ENCODE results near the gene SLC38A3.
A peak's percentile ranks its signal among the peaks of the same experiment; 100 is the strongest.

Gene SLC38A3

DNA sequence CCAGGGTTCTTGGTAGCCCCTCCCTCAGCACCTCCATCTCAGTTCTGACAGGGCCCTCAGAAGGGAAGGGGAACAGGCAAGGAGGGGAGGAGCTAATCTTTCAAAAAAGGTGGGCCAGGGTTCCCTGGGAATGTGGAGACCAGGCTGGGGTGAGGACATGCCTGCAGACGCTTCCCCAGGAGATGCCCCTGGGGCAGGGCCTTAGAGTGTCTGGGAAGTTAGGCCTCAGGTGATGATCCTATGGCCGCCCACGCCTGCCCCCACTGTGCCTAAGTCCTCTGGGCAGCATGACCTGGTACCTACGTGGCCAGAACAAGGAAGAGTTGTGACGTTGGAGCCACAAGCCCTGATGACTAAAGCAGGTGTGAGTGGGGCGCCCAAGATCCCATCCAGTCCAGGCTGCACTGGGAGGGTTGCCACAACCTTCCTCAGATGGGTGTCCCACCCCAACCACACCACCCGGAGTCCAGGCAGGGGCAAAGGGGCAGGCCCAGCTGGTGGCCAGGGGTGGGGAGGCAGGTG, 60.0 kb downstream of the SLC38A3 start:
- Histone ChIP-seq H3K27me3 (ENCODE audit: insufficient read depth, low read length) (no peaks in the 10 kb centered on the region), H2AK5ac (ENCODE audit: low read length) (peak overlapping the region; percentile 53), H4K12ac (ENCODE audit: low read depth, low read length) (peak overlapping the region; percentile 12), H3K4me1 (ENCODE audit: control insufficient read depth in 1 of 2, insufficient read depth in 2 of 2, low read length in 2 of 2) (peaks cover 46 to 49% of the 10 kb centered on the region in 2 experiments), H3K9ac (ENCODE audit: low read length) (no peak overlapping the region), H3K23ac (ENCODE audit: low read length) (no peak overlapping the region), H2BK12ac (ENCODE audit: low read length) (peak overlapping the region; percentile 98), H2AFZ (ENCODE audit: insufficient read depth, low read length, poor library complexity) (no peak overlapping the region), H3K4me2 (ENCODE audit: low read length) (no peak overlapping the region), H3K9me3 (ENCODE audit: insufficient read depth, low read depth, low read length) (no peaks in the 10 kb centered on the region), H2BK5ac (ENCODE audit: low read depth, low read length, poor library complexity) (peak overlapping the region; percentile 81), H4K8ac (ENCODE audit: low read depth, low read length) (peak overlapping the region; percentile 80), H3K4ac (ENCODE audit: low read depth, low read length) (peak overlapping the region; percentile 49), H3K4me3 (ENCODE audit: low read depth, low read length) (no peak overlapping the region), H3K27ac (ENCODE audit: low read depth, low read length) (peak overlapping the region; percentile 41), H3K14ac (ENCODE audit: low read length) (peak overlapping the region; percentile 92), H3K18ac (ENCODE audit: low read length) (peak overlapping the region; percentile 56), H4K91ac (ENCODE audit: low read depth, low read length) (peak overlapping the region; percentile 98), H2BK120ac (ENCODE audit: insufficient read depth, low read length, poor library complexity) (peak overlapping the region; percentile 62), H3K79me2 (ENCODE audit: control insufficient read depth, insufficient read depth, low read length, poor library complexity) (peaks cover 14% of the 10 kb centered on the region), H3K36me3 (ENCODE audit: control insufficient read depth in 1 of 2, insufficient read depth in 2 of 2, low read length in 2 of 2) (no peaks in the 10 kb centered on the region), H3K79me1 (ENCODE audit: low read length) (peaks cover 40% of the 10 kb centered on the region)
- DNase-seq = peak; percentile 90 to 91
- no CpG with 5 or more reads among the region's 7 CpGs for WGBS (ENCODE audit: extremely low coverage, insufficient coverage, insufficient read length)

DNA sequence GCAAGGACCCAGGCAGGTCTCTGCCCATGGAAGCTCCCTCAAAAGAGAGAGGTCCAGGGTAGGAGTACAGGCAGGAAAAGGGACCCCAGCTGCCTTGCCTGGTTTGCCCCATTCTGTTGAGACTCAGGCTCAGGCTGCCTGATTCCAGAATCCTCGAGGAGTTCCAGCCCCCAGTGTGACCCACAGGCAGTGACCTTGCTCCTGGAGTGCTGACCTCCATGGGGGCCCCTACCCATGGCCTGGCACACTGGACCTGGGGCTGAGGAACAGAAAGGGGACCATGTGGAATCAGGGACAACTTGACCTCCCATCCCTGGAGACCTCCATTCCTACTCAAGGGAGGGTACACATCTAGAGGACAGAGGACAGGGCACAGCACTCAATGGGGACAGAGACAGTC, 60.5 kb downstream of the SLC38A3 start:
- Histone ChIP-seq H4K8ac (ENCODE audit: low read depth, low read length) (peak overlapping the region; percentile 80), H3K18ac (ENCODE audit: low read length) (peak overlapping the region; percentile 56), H3K27ac (ENCODE audit: low read depth, low read length) (peak overlapping the region; percentile 41), H3K14ac (ENCODE audit: low read length) (peak overlapping the region; percentile 92), H2AK5ac (ENCODE audit: low read length) (peak overlapping the region; percentile 53), H3K23ac (ENCODE audit: low read length) (no peak overlapping the region), H2BK5ac (ENCODE audit: low read depth, low read length, poor library complexity) (peak overlapping the region; percentile 81), H4K12ac (ENCODE audit: low read depth, low read length) (peak overlapping the region; percentile 12), H3K4me2 (ENCODE audit: low read length) (no peak overlapping the region), H3K79me1 (ENCODE audit: low read length) (peaks cover 35% of the 10 kb centered on the region), H3K4me1 (ENCODE audit: control insufficient read depth in 1 of 2, insufficient read depth in 2 of 2, low read length in 2 of 2) (peaks cover 45 to 48% of the 10 kb centered on the region in 2 experiments), H2BK120ac (ENCODE audit: insufficient read depth, low read length, poor library complexity) (peak overlapping the region; percentile 62), H3K36me3 (ENCODE audit: control insufficient read depth in 1 of 2, insufficient read depth in 2 of 2, low read length in 2 of 2) (no peaks in the 10 kb centered on the region), H3K4ac (ENCODE audit: low read depth, low read length) (peak overlapping the region; percentile 66), H3K4me3 (ENCODE audit: low read depth, low read length) (no peak overlapping the region), H3K9ac (ENCODE audit: low read length) (no peak overlapping the region), H2AFZ (ENCODE audit: insufficient read depth, low read length, poor library complexity) (peak overlapping the region; percentile 8), H3K79me2 (ENCODE audit: control insufficient read depth, insufficient read depth, low read length, poor library complexity) (peaks cover 10% of the 10 kb centered on the region), H3K9me3 (ENCODE audit: insufficient read depth, low read depth, low read length) (no peaks in the 10 kb centered on the region), H4K91ac (ENCODE audit: low read depth, low read length) (peak overlapping the region; percentile 98), H3K27me3 (ENCODE audit: insufficient read depth, low read length) (no peaks in the 10 kb centered on the region), H2BK12ac (ENCODE audit: low read length) (peak overlapping the region; percentile 98)
- WGBS (ENCODE audit: extremely low coverage, insufficient coverage, insufficient read length) = no CpG with 5 or more reads among the region's 1 CpG
- DNase-seq = no peak

DNA sequence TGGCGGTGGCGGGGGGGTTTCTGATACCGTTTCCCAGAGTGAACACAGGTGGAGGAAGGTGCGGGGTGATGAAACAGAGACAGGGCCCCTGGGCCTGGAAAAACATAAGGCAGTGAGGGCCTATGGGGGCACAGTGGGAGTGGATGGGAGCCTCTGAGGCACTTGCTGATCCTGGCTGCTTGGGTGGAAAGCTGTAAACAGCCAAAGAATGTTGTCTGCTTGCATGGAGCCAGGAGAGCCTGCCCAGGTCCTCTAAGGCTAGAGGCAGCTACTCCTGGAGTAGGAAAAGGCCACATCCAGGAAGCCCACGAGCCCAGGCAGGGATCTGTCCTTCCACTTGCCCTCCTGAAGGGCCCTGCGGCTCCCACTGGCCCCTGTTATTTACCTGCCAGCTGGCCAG, 60.9 kb downstream of the SLC38A3 start:
- peak overlapping the region; percentile 53 for H2AK5ac ChIP-seq (ENCODE audit: low read length)
- no peak overlapping the region for H3K23ac ChIP-seq (ENCODE audit: low read length)
- H3K27ac ChIP-seq (ENCODE audit: low read depth, low read length) = peak overlapping the region; percentile 41
- no peak overlapping the region for H3K4me2 ChIP-seq (ENCODE audit: low read length)
- no peak overlapping the region for H3K9ac ChIP-seq (ENCODE audit: low read length)
- H3K79me1 ChIP-seq (ENCODE audit: low read length) = peaks cover 31% of the 10 kb centered on the region
- H3K79me2 ChIP-seq (ENCODE audit: control insufficient read depth, insufficient read depth, low read length, poor library complexity) = peaks cover 7% of the 10 kb centered on the region
- no CpG with 5 or more reads among the region's 6 CpGs for WGBS (ENCODE audit: extremely low coverage, insufficient coverage, insufficient read length)
- H3K4me3 ChIP-seq (ENCODE audit: low read depth, low read length) = no peak overlapping the region
- no peak overlapping the region for H3K4ac ChIP-seq (ENCODE audit: low read depth, low read length)
- H2BK120ac ChIP-seq (ENCODE audit: insufficient read depth, low read length, poor library complexity) = peak overlapping the region; percentile 62
- peak overlapping the region; percentile 98 for H2BK12ac ChIP-seq (ENCODE audit: low read length)
- H3K36me3 ChIP-seq (ENCODE audit: control insufficient read depth in 1 of 2, insufficient read depth in 2 of 2, low read length in 2 of 2) = no peaks in the 10 kb centered on the region
- peak; percentile 64 to 73 for DNase-seq
- peak overlapping the region; percentile 56 for H3K18ac ChIP-seq (ENCODE audit: low read length)
- H3K27me3 ChIP-seq (ENCODE audit: insufficient read depth, low read length) = no peaks in the 10 kb centered on the region
- peak overlapping the region; percentile 80 for H4K8ac ChIP-seq (ENCODE audit: low read depth, low read length)
- H3K4me1 ChIP-seq (ENCODE audit: control insufficient read depth in 1 of 2, insufficient read depth in 2 of 2, low read length in 2 of 2) = peaks cover 45 to 46% of the 10 kb centered on the region in 2 experiments
- no peaks in the 10 kb centered on the region for H3K9me3 ChIP-seq (ENCODE audit: insufficient read depth, low read depth, low read length)
- H2AFZ ChIP-seq (ENCODE audit: insufficient read depth, low read length, poor library complexity) = no peak overlapping the region
- H4K12ac ChIP-seq (ENCODE audit: low read depth, low read length) = no peak overlapping the region
- H2BK5ac ChIP-seq (ENCODE audit: low read depth, low read length, poor library complexity) = peak overlapping the region; percentile 81
- peak overlapping the region; percentile 92 for H3K14ac ChIP-seq (ENCODE audit: low read length)
- peak overlapping the region; percentile 98 for H4K91ac ChIP-seq (ENCODE audit: low read depth, low read length)

DNA sequence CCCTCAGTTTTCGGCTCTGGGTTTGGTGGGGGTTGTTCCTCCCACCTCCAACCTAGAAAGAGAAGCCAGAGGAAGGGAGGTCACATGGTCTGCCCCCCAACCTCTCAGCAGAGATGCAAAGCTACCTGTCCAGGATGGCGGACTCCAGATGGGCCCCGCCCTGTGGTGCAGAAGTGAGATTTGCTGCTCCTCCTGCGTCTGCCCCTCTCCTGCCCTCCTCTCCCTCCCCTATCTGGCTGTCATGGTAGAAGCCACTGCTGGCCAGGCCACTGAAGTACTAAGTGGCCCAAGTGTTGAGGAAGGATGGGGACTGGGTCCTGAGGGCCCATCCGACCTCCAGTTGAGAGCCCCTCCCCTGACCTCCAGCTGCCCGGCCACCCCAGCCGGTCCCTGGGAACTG, 61.8 kb downstream of the SLC38A3 start:
- Histone ChIP-seq H2BK5ac (ENCODE audit: low read depth, low read length, poor library complexity) (no peak overlapping the region), H3K18ac (ENCODE audit: low read length) (no peak overlapping the region)
- no CpG with 5 or more reads among the region's 7 CpGs for WGBS (ENCODE audit: extremely low coverage, insufficient coverage, insufficient read length)

More for the DNA sequence above, 61.8 kb downstream of the SLC38A3 start:
- H3K4ac ChIP-seq (ENCODE audit: low read depth, low read length) = no peak overlapping the region
- peaks cover 7% of the 10 kb centered on the region for H3K79me2 ChIP-seq (ENCODE audit: control insufficient read depth, insufficient read depth, low read length, poor library complexity)
- no peak overlapping the region for H3K4me2 ChIP-seq (ENCODE audit: low read length)
- peak overlapping the region; percentile 89 for H2AK5ac ChIP-seq (ENCODE audit: low read length)
- no peak overlapping the region for H4K12ac ChIP-seq (ENCODE audit: low read depth, low read length)
- H3K36me3 ChIP-seq (ENCODE audit: control insufficient read depth in 1 of 2, insufficient read depth in 2 of 2, low read length in 2 of 2) = no peaks in the 10 kb centered on the region
- no peak overlapping the region for H3K23ac ChIP-seq (ENCODE audit: low read length)
- no peak for DNase-seq
- H2BK12ac ChIP-seq (ENCODE audit: low read length) = peak overlapping the region; percentile 70
- no peak overlapping the region for H4K8ac ChIP-seq (ENCODE audit: low read depth, low read length)
- H3K27me3 ChIP-seq (ENCODE audit: insufficient read depth, low read length) = no peaks in the 10 kb centered on the region
- H2BK120ac ChIP-seq (ENCODE audit: insufficient read depth, low read length, poor library complexity) = peak overlapping the region; percentile 62
- peak overlapping the region; percentile 30 for H3K14ac ChIP-seq (ENCODE audit: low read length)
- no peak overlapping the region for H2AFZ ChIP-seq (ENCODE audit: insufficient read depth, low read length, poor library complexity)
- no peak overlapping the region for H3K27ac ChIP-seq (ENCODE audit: low read depth, low read length)
- H3K4me1 ChIP-seq (ENCODE audit: control insufficient read depth in 1 of 2, insufficient read depth in 2 of 2, low read length in 2 of 2) = peaks cover 48 to 51% of the 10 kb centered on the region in 2 experiments
- peak overlapping the region; percentile 98 for H4K91ac ChIP-seq (ENCODE audit: low read depth, low read length)
- no peak overlapping the region for H3K9ac ChIP-seq (ENCODE audit: low read length)
- no peak overlapping the region for H3K4me3 ChIP-seq (ENCODE audit: low read depth, low read length)
- H3K9me3 ChIP-seq (ENCODE audit: insufficient read depth, low read depth, low read length) = no peaks in the 10 kb centered on the region
- peaks cover 29% of the 10 kb centered on the region for H3K79me1 ChIP-seq (ENCODE audit: low read length)
